Astrocyte of the spinal cord (primary cell): ENCODE results near the gene FBRSL1.

Experiments
- DNase-seq: peaks from one replicate; pipeline ENCODE4 v3.0.0; 2011; ENCODE audit warnings: low read depth, low spot score
- H3K4me3 ChIP-seq: 2 replicates; pipeline ENCODE4 v1.5.1; 2011; ENCODE audit warnings: low read depth, mild to moderate bottlenecking, low read length, moderate library complexity
- in situ Hi-C: cut with HindIII; loops from 2 replicates; pipeline ENCODE4 v1.10.0; 2017; ENCODE audit warnings: low sequenced_read_pairs
- TF ChIP-seq, protein P1 (sequence below): IDR thresholded peaks from 2 replicates; pipeline ENCODE4 v1.5.1; 2012; ENCODE audit warnings: low read depth, mild to moderate bottlenecking, low read length, inconsistent platforms

FBRSL1 gene

DNA sequence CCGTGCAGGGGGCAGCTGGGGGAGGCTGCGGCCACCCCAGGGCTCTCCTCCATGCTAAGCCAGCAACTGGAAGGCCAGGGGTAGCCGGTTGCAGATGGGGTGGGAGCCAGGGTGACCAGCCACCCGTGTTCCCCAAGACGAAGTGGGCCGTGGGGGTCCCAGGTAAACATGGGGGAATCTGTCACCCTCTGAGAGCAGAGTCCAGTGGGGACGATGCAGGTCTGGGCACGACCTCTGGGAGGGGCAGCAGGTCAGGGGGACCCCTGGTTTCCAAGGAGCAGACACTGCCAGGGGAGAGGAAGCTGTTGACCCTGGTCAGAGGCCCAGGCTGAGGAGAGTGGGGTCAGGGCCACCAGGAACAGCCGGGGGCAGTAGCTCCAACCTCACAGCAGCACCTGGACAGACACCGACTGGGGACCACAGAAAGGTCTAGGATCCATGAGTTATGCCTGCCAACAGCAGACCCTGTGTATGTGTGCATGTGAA is 35.0 kb upstream of the FBRSL1 start:
- no peak for DNase-seq
- no peak overlapping the region for H3K4me3 ChIP-seq
- TF ChIP-seq, protein P1, sequence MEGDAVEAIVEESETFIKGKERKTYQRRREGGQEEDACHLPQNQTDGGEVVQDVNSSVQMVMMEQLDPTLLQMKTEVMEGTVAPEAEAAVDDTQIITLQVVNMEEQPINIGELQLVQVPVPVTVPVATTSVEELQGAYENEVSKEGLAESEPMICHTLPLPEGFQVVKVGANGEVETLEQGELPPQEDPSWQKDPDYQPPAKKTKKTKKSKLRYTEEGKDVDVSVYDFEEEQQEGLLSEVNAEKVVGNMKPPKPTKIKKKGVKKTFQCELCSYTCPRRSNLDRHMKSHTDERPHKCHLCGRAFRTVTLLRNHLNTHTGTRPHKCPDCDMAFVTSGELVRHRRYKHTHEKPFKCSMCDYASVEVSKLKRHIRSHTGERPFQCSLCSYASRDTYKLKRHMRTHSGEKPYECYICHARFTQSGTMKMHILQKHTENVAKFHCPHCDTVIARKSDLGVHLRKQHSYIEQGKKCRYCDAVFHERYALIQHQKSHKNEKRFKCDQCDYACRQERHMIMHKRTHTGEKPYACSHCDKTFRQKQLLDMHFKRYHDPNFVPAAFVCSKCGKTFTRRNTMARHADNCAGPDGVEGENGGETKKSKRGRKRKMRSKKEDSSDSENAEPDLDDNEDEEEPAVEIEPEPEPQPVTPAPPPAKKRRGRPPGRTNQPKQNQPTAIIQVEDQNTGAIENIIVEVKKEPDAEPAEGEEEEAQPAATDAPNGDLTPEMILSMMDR = no peak
- in situ Hi-C loops = no loop called here

DNA sequence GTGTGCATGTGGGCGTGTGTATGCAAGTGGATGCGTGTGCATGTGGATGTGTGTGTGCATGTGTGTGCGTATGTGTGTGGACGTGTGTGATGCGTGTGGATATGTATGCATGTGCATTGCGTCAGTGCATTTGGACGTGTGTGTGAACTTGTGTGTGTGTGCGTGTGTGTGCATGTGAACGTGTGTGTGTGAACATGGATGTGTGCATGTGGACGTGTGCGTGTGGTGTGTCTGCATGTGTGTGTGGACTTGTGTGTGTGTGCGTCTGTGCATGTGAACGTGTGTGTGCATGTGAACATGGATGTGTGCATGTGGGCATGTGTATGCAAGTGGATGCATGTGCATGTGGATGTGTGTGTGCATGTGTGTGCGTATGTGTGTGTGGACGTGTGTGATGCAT is 34.4 kb upstream of the FBRSL1 start:
- no peak overlapping the region for H3K4me3 ChIP-seq
- DNase-seq = no peak
- TF ChIP-seq, protein P1 = no peak
- in situ Hi-C loops = no loop called here

DNA sequence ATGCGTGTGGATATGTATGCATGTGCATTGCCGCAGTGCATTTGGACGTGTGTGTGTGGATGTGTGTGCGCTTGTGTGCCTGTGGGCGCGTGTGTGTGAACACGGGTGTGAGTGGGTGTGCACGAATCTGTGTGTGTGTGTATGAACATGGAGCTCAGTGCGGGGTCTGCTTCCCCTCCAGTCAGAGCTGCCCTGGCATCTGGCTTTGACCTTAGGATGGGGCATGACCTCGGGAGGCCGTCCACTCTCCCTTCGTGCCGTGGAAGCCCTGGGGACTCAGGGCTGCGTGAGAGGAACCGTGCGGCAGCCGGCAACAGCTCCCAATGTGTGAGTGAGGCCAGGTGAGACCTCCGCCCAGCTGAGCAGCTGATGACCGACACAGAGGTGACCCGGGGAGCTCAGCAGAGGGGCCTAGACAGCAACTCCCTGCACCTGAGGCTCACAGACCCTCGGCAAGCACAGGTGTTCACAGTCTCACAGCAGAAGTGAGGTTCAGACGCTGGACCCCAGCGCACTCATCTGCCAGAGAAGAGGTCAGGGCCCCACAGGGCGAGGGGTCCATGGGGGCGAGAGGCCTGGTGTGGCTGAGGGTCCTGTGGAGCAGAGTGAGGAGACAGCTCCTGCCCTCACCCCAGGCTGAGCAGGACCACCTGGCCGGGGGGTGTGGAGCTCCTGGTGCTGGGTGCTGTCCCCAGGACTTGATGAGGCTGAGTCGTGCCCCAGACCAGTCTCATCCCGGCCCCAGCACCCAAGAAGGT is 33.6 kb upstream of the FBRSL1 start:
- in situ Hi-C loops = no loop called here
- TF ChIP-seq, protein P1 = no peak

DNA sequence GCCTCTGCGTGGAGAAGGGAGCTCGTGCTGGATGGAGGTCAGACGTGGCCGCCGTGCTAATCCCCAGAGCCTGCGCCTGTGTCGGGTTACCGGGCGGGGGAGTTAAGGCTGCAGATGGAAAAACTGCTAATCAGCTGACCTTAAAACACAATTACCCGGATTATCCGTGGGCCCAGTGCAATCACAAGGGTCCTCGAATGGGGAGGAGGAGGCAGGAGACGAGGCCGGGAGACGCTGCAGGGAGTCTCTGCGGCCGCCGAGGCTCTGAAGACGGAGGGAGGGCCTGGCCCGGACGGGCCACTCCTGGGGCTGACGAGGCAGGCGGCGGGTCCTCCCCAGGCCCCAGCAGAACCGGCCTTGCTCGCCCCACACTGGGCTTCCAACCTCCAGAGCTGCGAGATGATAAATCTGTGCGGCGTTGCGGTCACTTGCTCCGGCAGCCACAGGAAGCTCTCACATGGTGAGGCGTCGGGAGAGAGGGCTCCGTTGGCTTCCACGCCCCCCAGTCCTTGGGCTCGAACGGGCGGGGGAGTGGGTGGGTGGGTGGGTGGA is 32.9 kb upstream of the FBRSL1 start:
- in situ Hi-C loops = no loop called here
- no peak for DNase-seq
- H3K4me3 ChIP-seq = no peak overlapping the region
- TF ChIP-seq, protein P1 = no peak

More for the DNA sequence above, 33.6 kb upstream of the FBRSL1 start:
- DNase-seq = no peak
- H3K4me3 ChIP-seq = no peak overlapping the region

DNA sequence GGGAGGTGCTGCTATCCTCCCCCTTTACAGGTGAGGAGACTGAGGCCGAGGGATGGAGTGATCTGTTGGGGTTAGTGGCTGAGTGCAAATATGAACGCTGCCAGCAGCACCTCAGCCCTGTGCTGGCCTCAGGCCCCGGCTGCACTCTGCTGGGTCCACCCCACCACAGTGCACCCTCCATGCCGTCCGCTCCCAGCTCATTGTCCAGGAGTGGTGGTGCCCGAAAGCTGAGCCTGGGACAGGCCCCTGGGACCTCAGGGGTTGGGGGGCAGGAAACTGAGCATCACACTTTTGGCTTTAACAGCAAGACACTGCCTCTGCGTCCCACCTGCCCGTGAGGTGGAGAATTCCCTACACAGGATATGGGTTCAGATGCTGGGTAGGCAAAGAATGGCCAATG is 31.5 kb upstream of the FBRSL1 start:
- TF ChIP-seq, protein P1 = no peak
- in situ Hi-C loops = no loop called here

DNA sequence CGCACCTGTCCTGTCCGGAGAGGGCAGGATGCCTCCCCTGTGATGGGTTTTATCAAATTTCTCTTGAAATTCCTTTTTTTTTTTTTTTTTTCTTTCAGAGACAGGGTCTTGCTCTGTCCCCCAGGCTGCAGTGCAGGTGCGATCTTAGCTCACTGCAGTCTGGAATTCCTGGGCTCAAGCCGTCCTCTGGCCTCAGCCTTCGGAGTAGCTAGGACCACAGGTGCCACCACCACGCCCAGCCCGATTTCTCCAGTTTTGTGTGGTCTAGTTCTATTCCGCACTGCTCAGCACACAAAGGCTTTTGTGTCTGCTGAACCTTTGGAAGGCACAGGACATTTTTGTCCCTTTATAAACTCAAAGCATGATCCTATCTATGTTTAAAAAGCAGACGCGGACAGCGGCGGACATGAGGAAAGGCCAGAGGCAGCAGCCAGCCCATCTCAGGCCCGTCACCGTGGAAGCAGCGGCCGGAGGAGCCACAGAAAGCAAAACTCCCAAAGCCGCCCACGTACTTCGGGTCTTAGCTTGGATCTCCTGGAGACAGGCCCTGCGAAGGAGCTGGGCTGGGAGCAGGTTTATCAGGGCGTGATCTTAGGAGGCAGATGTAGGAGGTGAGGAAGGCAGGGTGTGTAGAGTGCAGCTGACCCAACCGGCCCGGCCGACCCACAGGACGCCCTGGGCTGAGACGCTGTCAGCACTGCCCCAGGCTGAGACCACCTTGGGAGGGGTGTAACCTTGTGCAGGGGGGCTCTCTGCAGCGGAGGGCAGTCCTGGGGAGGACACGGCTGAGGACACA is 30.9 kb upstream of the FBRSL1 start:
- no peak for DNase-seq
- H3K4me3 ChIP-seq = no peak overlapping the region
- TF ChIP-seq, protein P1 = no peak
- in situ Hi-C loops = no loop called here

More for the DNA sequence above, 31.5 kb upstream of the FBRSL1 start:
- no peak overlapping the region for H3K4me3 ChIP-seq
- DNase-seq = no peak
